ENCODE data around the gene GNA15. TPM values are rescaled to one million over a fixed set of nuclear protein-coding genes. Genes with fewer than 3 reads are reported as not detected.
"Not testable (repeated sequence)": the region's sequence is repeated elsewhere in the genome, so short reads cannot be mapped to it uniquely, and the experiment has no call there.

Gene GNA15
- total RNA-seq, 1 donor from 2014 or later = 15.4 TPM

DNA sequence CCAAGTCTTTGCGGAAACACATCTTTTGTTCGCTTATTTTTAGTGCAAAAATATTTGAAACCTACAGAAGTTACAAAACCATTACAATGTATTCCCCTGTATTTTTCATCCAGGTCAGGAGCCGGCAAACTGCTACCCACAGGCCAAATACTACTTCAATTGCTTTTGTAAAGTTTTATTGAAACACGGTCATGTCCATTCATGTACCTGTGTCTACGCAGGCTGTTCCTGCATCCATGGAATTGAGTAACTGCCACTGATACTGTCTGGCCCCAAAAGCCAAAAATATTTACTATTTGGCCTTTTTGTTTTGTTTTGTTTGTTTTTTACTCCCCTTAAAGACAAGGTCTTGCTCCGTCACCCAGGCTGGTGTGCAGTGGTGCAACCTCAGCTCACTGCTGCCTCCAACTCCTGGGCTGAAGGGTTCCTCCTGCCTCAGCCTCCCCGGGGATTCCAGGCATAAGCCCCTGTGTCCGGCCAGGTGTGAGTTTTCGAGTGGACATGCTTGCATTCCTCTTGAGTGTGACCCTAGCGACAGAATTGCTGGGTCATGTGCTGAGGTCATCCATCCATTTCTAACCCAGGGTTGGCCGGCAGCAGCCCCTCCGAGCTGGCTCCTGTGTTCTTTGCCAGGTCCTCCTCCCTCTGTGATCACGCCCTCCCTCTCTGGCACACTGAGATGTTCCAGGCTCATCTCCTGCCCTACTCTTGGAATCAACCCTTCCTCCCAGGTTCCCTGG, 31.9 kb downstream of the GNA15 start:
- DNase-seq (ENCODE audit: low spot score) = no peak

DNA sequence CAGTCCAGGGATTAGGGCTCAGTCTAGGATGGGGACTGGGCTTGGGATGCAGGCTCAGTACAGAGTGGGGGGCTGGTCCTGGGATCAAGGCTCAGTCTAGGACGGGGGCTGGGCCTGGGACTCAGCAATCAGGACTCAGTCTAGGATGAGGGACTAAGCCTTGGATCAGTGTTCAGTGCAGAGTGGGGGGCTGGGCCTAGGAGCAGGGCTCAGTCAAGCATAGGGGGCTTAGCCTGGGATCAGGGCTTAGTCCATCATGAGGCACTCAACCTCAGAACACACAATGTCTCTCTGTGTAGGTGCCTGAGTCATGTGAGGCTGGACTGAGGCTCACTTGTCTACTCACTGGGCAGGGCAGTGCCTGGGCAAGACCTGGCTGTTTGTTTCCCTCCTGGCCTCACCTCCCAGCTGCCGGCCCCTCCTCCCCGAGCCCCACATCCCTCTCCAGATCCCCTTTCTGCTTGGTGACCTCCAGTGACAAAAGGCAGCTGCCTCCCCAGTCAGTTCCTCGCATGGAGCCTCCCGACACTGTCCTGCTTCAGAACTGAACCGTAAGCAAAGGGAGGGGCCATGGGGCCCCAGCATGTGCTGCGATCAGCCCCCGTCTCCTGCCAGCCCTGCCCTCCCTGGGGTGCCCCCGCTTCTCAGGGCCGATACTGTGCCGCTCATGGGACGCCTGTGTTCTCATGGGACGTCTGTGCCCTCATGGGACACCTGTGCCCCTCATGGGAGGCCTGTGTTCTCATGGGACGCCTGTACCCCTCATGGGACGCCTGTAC, 36.2 kb downstream of the GNA15 start:
- no peak for DNase-seq (ENCODE audit: low spot score)

- DNase-seq (ENCODE audit: low spot score) = not testable (repeated sequence)
Observed at GRCh38 chr19:3172673-3173000, 36.8 kb downstream of the GNA15 start.

DNA sequence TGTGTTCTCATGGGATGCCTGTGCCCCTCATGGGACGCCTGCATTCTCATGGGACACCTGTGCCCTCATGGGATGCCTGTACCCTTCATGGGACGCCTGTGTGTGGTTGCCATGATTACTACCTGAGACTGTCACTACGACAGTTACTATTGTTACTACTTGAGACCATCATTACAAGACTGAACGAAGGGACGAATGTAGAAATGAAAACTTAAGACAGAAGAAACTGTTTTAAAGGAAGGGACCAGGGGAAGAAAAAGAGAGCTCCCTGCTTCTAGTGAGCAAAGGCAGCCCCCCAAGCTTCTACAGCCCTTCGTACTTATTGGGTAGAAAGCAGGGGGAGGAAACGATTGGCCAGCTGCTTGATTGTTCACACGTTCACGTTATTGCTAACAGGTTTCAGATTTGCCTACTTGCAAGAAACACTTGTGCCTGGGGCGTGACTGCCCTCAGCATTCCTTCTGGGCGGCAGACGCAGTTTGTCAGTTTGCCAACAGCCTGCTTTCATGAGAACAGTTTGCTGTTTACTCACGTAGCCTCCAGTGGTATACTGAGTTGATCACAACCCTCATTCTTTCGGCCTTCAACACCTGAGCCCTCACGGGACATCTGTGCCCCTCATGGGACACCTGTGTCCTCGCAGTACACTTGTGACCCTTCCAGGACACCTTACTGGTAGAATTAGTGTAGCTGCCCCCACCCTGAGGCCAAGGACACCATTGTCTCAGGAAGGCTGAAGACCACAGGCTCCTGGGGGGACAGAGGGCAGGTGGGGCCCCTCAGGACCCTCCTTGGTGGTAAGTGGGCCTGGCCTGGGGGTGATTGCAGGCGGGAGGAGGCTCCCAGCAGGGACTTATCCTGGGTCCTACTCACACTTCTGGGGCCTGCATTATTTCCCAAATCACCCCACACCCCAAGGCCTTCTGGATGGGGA, 40.2 kb downstream of the GNA15 start:
- DNase-seq (ENCODE audit: low spot score) = no peak

- no peak for DNase-seq (ENCODE audit: low spot score)
Observed at GRCh38 chr19:3176715-3177501, 41.1 kb downstream of the GNA15 start.

DNA sequence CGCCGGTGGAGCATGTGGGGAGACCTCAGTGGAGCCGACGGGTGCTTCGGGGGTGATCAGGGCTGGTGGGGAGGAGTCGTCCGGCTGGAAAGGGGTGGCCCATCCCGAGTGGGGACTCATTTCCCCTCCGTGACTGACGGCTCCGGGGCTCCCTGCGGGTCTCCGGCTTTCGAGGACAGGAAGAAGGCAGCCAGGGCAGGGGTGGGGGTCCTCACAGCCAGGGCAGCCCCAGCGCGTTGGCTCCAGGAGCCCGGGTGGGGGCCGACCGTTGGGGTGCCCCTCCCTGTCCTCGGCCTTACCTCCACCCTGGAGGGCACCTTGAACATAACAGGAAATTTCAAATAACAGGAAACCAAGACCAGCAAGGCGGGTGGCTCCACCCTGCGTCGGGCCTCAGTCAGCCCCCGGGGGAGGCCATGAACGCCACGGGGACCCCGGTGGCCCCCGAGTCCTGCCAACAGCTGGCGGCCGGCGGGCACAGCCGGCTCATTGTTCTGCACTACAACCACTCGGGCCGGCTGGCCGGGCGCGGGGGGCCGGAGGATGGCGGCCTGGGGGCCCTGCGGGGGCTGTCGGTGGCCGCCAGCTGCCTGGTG, 42.6 kb downstream of the GNA15 start, which contains the start of gene S1PR4:
TSS of gene S1PR4 (plus strand) at position 393 of the 596 bp plus-strand sequence. CDS start at position 417, 24 bp downstream.
- DNase-seq (ENCODE audit: low spot score) = no peak

DNA sequence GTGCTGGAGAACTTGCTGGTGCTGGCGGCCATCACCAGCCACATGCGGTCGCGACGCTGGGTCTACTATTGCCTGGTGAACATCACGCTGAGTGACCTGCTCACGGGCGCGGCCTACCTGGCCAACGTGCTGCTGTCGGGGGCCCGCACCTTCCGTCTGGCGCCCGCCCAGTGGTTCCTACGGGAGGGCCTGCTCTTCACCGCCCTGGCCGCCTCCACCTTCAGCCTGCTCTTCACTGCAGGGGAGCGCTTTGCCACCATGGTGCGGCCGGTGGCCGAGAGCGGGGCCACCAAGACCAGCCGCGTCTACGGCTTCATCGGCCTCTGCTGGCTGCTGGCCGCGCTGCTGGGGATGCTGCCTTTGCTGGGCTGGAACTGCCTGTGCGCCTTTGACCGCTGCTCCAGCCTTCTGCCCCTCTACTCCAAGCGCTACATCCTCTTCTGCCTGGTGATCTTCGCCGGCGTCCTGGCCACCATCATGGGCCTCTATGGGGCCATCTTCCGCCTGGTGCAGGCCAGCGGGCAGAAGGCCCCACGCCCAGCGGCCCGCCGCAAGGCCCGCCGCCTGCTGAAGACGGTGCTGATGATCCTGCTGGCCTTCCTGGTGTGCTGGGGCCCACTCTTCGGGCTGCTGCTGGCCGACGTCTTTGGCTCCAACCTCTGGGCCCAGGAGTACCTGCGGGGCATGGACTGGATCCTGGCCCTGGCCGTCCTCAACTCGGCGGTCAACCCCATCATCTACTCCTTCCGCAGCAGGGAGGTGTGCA, 43.3 kb downstream of the GNA15 start:
- DNase-seq (ENCODE audit: low spot score) = no peak

DNA sequence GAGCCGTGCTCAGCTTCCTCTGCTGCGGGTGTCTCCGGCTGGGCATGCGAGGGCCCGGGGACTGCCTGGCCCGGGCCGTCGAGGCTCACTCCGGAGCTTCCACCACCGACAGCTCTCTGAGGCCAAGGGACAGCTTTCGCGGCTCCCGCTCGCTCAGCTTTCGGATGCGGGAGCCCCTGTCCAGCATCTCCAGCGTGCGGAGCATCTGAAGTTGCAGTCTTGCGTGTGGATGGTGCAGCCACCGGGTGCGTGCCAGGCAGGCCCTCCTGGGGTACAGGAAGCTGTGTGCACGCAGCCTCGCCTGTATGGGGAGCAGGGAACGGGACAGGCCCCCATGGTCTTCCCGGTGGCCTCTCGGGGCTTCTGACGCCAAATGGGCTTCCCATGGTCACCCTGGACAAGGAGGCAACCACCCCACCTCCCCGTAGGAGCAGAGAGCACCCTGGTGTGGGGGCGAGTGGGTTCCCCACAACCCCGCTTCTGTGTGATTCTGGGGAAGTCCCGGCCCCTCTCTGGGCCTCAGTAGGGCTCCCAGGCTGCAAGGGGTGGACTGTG, 44.0 kb downstream of the GNA15 start:
- DNase-seq (ENCODE audit: low spot score) = no peak

- DNase-seq (ENCODE audit: low spot score) = no peak
Observed at GRCh38 chr19:3183721-3184641, 48.1 kb downstream of the GNA15 start.

DNA sequence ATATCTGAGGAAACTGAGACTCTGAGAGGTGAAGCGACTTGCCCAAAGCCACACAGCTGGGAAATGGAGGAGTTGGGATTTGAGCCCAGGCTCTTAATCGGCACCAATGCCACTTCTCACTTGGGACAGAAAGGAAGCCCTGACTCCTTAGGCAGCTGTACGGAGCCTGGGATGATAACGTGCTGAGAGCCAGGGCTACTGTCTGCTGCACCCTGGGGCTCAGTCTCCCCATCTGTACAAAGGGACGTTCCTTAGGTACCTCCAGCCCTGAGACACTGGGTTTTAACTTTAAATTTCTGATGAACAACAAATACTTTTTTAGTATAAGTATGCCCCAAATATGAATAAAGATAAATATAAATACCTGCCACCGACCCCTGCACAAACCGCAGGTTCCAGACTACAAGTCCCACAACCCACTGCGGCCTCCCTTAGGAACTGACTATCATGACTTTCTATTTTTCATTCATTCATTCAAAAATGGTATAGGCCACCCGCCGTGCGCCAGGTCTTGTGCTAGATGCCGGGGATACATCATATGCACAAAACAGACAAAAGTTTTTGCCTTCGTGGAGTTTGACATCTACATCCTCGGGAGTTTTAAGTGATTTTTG, 49.1 kb downstream of the GNA15 start:
- no peak for DNase-seq (ENCODE audit: low spot score)

- peak; percentile 99 for DNase-seq (ENCODE audit: low spot score)
Observed at GRCh38 chr19:3185461-3186159, 49.8 kb downstream of the GNA15 start, which contains the start of gene NCLN. TSS of gene NCLN (plus strand) at chr19:3185930. CDS start at chr19:3186031, 101 bp downstream.

- no peak for DNase-seq (ENCODE audit: low spot score)
Observed at GRCh38 chr19:3186160-3186688, 50.4 kb downstream of the GNA15 start.

GRCh38 chr19:3186891-3187661, 51.2 kb downstream of the GNA15 start:
- DNase-seq (ENCODE audit: low spot score) = no peak

DNA sequence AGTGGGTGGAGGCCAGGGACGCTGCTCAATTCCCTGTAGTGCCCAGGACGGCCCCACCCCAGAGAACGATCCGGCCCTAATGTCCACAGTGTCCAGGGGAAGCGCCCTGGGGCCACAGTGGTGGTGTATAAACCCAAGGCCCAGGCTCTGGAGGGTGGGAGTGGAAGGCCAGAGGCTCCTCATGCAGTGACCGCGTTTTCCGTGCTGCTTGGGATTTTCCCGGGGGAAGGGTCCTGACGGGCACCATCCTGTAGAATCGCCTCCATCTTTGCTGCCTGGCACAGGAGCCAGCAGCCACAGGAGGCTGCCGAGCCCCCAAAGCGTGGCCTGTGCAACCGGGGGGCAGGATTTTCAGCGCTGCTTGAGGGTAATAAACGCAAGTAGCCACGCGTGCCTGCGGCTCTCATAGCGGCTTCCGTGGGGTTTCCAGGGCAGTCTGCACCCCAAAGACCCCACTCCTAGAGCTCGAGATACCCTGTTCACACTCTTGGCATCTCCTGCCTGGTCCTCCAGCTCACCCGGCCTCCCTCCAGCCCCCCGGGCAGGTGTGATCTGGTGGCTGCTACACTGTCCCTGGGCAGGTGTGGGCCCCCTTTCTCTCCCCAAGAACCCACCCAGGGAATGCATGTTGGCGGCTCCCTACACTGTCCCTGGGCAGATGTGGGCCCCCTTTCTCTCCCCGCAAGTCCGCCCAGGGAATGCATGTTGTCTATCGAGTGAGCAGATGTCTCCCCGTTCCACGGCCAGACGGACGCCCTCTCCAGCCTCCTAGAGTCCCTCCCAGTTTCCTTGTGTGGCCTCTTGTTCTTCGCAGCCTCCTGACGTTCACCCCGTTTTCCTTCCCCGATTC, 52.1 kb downstream of the GNA15 start:
- no peak for DNase-seq (ENCODE audit: low spot score)
